GM20000 (cell line): ENCODE measurements around the gene ITGA8.

Source experiments
- DNase-seq: peaks from one replicate; pipeline ENCODE4 v3.0.0; 2012; ENCODE audit warnings: low spot score
- CTCF ChIP-seq: IDR thresholded peaks from 2 replicates; pipeline ENCODE4 v1.5.1; 2012; ENCODE audit warnings: mild to moderate bottlenecking, control low read depth; ENCODE audit errors: extremely low read depth, missing control alignments

ITGA8 gene

GRCh38 chr10:15705298-15705697, 14.4 kb downstream of the ITGA8 start:
- TF ChIP-seq CTCF, result no peak
- no peak for DNase-seq

GRCh38 chr10:15704581-15704968, 15.1 kb downstream of the ITGA8 start:
- no peak for TF ChIP-seq CTCF
- DNase-seq, result no peak

DNA sequence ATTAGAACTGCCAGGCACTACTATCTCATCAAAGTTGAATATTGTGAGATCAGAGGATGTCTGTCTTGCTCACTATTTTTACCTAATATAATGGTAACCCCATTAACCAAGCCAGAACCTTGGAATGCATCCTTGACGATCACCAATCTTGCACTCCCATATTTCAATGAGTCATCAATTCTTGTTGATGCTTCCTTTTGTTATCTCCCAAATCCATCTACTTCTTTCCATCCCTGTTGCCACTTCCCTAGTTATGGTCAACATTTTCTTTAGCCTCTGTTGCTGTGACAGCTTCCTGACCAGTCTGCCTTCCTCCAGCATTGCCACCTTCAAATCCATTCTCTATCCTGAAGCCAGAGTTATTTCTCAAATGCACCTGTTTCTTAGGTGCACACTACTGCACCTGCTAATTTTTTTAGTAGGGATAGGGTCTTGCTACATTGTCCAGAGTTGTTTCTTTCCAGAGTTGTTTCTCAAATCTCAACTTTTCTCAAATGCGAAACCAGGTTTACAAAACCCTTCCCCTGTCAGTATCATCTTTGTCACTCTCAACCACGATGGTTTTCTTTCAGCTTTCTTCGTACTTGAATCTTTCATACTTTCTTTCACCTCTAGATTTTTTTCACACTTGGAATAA, 15.7 kb downstream of the ITGA8 start:
- TF ChIP-seq CTCF, result no peak
- no peak for DNase-seq

GRCh38 chr10:15703151-15703880, 16.4 kb downstream of the ITGA8 start:
- DNase-seq, result no peak
- no peak for TF ChIP-seq CTCF

GRCh38 chr10:15700078-15700674, 19.5 kb downstream of the ITGA8 start:
- no peak for DNase-seq
- TF ChIP-seq CTCF, result no peak

DNA sequence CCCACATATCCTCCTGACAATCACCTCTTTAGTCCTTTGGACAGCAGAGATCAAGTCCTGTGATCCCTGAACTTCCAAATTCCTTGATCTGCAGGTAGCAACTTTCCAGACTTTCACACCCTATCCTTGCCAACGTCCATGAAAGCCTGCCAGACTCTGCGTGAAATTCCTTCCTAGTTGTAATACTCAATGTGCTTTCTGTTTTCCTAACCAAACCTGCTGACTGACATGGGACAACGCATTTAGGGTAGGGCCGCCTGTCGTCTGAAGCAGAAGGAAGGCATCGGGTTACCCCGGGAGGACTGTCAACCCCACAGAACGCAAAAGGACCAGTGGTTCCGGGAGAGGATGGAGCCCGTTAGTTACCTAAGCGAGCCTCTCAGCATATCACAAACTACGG, 23.9 kb downstream of the ITGA8 start:
- TF ChIP-seq CTCF, result no peak
- DNase-seq, result no peak

DNA sequence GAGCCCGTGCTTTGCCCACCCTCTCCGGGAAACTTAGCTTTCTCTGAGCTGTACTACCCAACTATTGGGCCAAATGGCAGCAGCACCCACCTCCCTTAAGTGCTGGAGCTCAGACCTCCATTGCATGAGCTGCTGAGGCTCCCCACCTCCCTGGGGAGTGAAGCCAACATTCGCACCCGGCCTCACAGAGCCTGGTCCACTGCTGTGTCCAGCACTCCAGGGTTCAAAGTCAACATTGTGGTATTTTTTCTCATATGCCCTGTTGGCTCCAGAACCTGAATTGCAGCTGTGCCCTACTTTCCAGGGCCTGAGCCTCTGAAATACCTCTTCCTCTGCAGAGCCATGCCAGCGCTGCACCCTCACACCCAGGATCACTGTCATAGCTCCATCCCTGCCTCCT, 29.7 kb downstream of the ITGA8 start:
- DNase-seq, result no peak
- TF ChIP-seq CTCF, result no peak
